Muscle of arm (tissue), 12 donors: ENCODE data around the gene LY86. TPM values are rescaled to one million over a fixed set of nuclear protein-coding genes. Genes with fewer than 3 reads are reported as not detected.

ENCODE experiments used
- DNase-seq: peaks from one replicate; pipeline ENCODE4 v3.0.0-alpha.2; 2013
- polyA plus RNA-seq, 12 donors: library from polyadenylated mRNA; unstranded; fragments of 120-200 nt; gene quantifications; one replicate each; pipeline ENCODE4 v1.2.1, GENCODE V29; 2013; ENCODE audit not compliant: insufficient read length in 12 of 12

LY86 gene
- polyA plus RNA-seq, 12 donors = 1.7 to 3.6 (median 1.9) TPM; not detected in 2

DNA sequence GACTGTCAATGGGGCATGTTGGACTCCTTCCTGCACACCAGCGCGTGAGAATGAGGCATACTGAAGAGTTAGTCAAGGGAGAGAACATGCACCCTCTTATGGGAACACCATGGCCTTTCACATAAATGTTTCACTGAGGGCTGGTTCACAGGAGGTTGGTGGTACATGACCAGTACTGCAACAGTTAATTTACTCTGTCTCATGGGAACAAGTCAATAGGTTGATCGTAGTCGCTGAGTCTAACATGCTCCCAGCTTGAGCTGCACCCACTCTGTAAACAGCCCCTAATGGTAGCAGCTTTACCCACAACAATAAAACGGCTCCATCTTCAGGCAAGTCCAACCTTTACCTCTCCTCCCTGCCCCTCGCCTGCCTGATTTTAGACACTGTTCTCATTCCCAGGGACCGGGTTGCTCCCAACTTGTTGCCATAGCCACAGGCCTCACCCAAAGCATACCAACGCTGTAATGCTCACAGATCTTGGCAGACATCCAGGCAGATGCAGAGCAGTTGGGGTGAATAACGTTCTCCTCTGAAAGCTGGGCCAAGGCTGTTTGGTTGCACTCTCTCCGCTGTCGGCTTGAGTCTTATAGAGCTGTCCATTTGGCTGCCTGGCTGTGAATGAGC, 111.3 kb downstream of the LY86 start:
- peak; percentile 84 for DNase-seq

DNA sequence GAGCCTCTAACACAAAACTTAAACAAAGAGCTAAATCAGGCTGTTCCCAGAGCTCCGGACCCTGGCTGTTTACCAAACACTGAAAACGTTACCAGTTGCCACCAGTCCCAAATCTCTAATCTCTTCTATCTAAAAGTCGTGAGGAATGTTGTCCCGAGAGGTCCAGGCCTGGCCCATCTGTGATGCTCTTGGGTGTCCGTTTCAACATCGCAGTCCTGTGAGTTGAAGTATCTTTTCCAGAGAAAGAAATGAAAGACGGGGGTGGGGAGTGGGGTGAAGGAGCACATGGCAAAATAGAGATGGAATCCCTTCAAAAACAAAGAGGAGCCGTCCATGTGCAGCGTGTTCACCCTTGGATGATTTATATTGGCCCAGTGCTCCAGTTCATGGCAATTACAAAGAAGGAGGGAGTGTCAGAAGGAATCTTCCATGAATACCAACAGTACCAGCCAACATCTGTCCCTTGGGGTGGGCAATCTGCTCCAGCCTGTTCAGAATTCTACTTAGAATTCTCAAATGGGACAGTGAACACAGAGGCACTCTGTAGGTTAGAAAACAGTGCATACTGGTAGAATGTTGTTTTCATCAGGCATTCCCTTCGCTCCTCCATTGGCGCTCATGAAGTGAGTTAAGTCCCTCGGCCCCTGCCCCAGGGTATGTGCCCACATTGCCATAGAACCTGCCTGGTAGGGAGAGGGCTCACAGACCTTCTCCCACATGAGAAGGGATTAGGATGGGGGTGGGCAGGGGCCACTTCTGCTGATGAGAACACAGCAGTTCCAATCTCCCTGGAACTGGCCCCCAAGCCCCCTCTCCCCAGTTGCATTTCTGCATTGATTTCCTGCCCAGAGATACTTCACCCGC, 112.1 kb downstream of the LY86 start:
- DNase-seq = no peak

DNA sequence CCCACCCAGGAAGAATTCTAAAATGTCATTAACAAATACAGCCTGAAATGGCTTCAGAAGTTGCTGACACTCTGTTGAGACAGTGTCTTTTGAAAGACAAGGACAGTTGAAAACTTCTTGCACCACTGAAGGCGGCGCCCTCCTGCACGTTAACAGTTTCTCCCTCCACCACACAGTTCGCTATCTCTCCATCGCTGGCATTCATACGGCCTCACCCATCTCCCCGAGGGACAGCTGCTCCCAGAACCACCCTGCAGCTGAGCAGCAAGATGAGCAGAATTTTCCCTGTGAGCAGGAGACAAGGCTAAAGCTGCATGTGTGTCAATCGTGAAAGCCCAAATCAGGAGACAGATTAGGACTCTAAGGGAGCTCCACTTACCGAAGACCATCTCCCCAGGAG, 113.3 kb downstream of the LY86 start:
- no peak for DNase-seq

DNA sequence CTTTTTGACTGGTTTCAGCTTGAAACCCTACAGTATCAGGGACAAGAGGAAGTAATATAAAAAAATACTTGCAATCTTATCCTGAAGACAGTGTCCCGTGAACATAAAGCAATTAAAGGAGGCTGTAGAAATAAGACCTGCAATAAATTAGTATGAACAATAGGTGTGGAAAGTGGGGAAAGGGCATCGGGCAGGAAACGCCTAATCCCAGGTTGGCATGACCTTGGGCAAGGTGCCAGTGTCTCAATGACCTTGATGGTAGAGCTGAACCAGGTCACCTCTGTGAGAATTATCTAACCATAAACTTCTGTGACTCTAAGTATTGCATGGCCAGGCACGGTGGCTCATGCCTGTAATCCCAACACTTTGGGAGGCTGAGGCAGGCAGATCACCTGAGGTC, 115.2 kb downstream of the LY86 start:
- DNase-seq = no peak
